Astrocyte of the hippocampus (primary cell): ENCODE results near the gene RPL10.
"Not testable (repeated sequence)": the region's sequence is repeated elsewhere in the genome, so short reads cannot be mapped to it uniquely, and the experiment has no call there.

Experiments
- DNase-seq: peaks from one replicate; pipeline ENCODE4 v3.0.0; 2011; ENCODE audit warnings: low read depth, low spot score

Gene RPL10

DNA sequence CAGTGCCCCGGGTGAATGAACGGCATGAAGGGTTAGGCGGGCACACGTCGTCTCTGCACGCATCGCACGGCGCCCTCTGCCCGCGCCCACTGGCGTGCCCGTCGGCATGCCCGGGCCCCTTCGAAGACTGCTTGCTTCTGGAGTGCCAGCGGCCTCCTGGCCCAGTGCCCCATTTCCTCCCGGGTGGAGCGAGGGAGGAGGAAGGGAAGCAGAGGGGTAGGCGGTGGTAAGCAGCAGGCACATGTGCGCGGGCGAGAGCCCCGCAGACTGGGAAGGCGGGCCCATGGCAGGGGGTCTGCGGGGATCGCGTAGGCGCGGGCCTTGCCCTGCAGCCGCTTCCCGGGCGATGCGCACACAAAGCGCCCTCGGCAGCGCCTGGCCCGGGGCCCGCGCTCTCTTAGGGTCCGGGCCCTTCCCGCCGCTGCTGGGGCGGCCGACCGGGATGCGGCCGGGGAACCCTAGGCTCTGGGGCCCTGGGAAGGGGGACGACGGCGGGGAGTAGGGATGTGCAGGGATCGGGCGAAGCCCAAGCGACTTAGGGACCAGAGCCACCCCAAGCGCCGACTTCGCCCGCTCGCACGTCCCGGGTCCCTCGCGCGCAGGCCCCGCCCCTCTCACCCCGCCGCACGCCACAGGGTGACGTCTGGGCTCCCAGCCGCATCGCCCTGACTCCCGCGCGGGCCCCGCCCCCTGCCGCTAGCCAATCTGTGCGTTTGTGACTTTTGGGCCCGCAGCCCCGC, 19.9 kb upstream of the RPL10 start:
- peak; percentile 79 for DNase-seq

DNA sequence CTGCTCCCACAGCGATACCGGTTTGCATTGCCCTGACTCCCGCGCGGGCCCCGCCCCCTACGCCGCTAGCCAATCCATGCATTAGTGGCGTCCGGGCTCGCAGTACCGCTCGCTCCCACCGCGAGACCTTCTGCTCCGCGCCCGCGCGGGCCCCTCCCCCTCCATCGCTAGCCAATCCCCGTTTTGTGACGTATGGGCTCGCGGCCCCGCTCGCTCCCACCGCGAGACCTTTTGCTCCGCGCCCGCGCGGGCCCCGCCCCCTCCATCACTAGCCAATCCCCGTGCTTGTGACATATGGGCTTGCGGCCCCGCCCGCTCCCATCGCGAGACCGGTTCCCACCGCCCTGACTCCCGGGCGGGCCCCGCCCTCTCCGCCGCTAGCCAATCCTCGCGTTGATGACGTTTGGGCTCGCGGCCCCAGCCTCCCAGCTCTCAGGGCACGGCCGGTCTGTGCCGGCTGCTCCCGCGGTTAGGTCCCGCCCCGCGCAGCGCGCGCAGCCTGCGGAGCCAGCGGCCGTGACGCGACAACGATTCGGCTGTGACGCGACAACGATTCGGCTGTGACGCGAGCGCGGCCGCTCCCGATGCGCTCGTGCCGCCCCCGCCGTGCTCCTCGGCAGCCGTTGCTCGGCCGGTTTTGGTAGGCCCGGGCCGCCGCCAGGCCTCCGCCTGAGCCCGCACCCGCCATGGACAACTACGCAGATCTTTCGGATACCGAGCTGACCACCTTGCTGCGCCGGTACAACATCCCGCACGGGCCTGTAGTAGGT, 19.2 kb upstream of the RPL10 start, which contains the start of gene EMD:
Gene EMD (plus strand): TSS at position 497 of the 770 bp plus-strand sequence. CDS start 190 bp downstream, at position 687.
- peak; percentile 98 for DNase-seq

- DNase-seq: no peak
Observed at GRCh38 chrX:154379569-154379951, 18.6 kb upstream of the RPL10 start.

- DNase-seq: no peak
Observed at GRCh38 chrX:154380153-154380552, 18.0 kb upstream of the RPL10 start.

- no peak for DNase-seq
Observed at GRCh38 chrX:154380787-154381186, 17.4 kb upstream of the RPL10 start.

DNA sequence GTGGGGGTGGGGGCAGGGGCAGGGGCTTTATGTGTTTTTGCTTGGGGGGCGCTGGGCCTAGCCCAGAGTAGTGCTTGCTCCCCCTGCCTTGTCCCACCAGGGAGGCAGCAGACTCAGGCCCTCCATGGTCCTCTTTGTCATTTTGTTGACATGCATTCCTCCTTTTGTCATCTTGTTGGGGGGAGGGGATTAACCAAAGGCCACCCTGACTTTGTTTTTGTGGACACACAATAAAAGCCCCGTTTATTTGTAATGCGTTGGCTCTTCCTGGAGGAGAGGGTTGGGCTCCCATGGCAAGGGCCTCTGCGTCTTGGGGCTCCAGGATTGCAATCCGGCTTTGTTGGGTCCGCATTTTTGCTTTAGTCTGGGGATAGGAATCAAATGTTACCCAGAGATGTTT, 16.9 kb upstream of the RPL10 start:
- no peak for DNase-seq

DNA sequence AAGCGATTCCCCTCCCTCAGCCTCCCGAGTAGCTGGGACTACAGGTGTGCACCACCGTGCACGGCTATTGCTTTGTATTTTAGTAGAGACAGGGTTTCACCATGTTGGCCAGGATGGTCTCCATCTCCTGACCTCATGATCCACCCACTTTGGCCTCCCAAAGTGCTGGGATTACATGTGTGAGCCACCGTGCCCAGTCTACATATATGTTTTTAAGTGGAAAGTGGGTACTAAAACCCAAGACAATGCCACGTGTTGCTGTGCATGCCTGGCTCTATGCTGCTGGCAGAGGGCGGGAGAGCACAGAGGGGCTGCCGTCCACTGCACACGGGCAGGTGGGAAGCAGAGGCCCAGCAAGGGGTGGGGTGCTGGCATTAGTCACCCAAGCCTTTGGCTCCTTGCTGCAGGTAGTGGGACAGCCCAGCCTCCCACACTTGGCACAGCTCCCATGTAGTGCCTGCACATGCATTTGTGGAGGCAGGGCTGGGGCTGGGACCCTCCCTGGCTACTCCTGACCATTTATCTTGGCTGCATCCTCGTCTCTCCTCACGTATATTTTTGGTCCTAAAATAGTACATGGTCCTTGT, 15.6 kb upstream of the RPL10 start:
- DNase-seq: no peak

GRCh38 chrX:154383359-154384283, 14.6 kb upstream of the RPL10 start:
- no peak for DNase-seq

GRCh38 chrX:154384284-154384892, 13.8 kb upstream of the RPL10 start:
- DNase-seq: peak; percentile 33

DNA sequence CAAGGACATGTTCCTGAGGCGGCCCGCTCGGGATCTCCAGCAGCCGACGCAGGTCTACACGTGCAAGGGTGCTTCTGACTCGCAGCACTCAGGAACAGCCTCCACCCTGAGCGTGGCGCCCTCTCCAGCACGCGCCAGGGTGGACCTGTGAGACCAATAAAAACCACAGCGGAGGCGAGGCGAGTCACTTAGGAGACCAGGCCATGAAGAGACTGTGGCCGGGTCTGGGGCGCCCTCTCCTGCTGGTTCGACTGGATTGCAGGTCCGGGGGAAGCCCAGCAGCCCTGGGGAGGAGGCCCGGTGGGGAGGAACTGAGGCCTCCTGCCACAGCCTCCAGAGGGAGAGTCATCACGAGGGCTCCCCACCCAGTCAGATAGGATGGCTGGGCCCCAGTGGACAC, 10.1 kb upstream of the RPL10 start:
- DNase-seq: not testable (repeated sequence)

GRCh38 chrX:154388649-154389048, 9.5 kb upstream of the RPL10 start:
- DNase-seq: not testable (repeated sequence)

DNA sequence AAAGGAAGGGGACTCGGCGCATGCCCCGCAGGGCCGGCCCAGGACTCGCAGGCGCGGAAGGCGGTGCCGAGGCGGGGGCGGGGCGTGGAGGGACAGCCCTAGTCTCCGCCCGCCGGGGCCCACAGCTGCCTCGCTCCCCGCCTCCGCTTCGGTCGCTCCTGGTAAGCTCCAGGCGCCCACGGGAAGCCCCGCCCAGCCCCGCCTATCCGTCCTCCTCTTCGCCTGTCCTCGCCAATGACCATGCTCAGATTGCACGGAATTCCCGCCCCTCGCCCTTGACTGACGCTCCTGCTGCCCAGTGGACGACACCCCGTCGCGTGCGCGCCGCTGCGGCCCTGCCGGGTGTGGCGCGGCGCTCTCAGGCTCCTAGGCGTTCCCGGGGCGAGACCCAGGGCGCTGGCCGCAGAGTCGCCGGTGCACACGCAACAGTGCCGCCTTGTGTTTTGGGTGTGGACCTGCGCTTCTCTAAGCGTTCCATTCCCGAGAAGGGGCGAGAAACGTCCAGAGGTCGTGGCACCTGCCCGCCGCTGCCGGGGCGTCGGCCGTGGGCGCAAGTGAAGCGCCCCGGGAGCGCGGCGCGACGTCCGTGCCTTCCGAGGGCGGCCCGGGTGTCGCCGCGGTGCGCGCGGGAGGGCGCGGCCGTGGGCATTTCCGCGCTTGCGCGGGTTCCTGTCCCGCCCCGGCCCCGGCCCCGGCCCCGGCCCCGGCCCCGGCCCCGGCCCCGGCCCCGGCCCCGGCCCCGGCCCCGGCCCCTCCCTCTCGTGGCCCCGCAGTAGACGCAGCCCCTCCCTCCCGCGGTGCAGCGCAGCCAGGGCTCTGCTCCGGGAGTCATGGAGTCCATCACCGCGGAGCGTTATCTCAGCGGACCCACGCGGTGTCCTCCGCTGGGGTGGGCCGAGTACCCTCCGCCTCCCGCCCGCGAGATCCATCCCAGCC, 8.1 kb upstream of the RPL10 start:
- DNase-seq: not testable (repeated sequence)

DNA sequence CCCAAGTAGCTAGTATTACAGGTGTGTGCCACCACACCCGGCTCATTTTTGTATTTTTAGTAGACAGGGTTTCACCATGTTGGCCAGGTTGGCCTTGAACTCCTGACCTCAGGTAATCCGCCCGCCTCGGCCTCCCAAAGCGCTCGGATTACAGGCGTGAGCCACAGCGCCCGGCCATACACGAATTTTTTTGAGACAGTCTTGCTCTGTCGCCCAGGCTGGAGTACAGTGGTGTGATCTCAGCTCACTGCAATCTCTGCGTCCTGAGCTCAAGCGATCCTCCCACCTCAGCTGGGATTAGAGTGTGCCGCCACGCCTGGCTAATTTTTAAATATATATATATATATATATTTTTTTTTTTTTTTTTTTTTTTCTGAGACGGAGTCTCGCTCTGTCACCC, 1.8 kb upstream of the RPL10 start:
- DNase-seq: not testable (repeated sequence)

DNA sequence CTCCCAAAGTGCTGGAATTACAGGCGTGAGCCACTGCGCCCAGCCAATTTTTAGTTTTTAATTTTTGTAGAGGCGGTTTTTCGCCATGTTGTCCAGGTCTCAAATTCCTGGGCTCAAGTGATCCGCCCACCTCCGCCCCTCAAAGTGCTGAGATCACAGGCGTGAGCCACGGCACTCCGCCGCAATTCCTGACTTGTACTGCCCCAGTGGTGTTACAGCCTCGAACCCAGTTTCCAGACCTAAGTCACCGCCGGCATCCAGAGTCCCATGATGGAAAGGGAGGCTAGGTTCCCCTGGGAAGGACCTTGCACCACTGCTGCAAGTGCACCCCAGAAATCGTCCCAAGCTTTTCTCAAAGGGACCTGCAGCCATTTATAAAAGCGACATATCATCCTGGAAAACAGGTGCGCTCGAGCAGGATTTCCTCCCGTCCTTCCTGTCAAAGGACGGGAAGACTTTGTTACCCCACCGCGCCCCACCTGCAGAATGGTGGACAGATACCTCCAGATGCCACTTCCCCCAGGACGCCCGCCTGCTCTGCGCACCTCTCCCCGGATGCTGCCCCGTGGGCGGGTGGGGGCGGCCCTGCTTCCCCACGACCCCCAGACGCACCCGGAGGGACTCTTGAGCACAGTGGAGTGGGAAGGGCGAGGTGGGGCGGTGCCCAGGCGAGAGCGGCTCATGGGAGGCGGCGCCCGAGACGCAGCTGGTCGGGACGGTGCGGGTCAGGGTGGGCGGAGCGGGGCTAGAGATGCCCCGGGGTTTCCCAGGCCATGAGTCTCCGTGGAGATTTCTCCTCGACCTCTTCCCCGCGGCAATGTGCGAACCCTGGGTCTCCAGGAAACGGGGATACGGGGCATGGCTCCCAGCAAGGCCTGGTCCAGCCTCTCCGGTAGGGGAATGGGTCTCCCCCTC, 947 bp upstream of the RPL10 start:
- peak; percentile 69 for DNase-seq

GRCh38 chrX:154398668-154399526, 720 bp downstream of the RPL10 start:
- DNase-seq: peak; percentile 88

- no peak for DNase-seq
Observed at GRCh38 chrX:154399527-154400368, 1.6 kb downstream of the RPL10 start.

GRCh38 chrX:154400369-154400817, 2.2 kb downstream of the RPL10 start:
- not testable (repeated sequence) for DNase-seq
